ENCODE measurements around the gene LMO4. TPM values are rescaled to one million over a fixed set of nuclear protein-coding genes. Genes with fewer than 3 reads are reported as not detected.
A peak's percentile ranks its signal among the peaks of the same experiment; 100 is the strongest.

Gene LMO4
- polyA plus RNA-seq, 2 of the 4 experiments (the other 2 are of a cell fraction), result 54.7 to 68.9 TPM

- 0% methylated on average over 5 of the region's 60 CpGs for WGBS (ENCODE audit: missing lambda C conversion rate)
- FAIRE-seq, result no peak
- Histone ChIP-seq H3K9me3 (no peaks in the 10 kb centered on the region), H3K27ac (peak overlapping the region; percentile 78 to 99), H3K4me2 (peak overlapping the region; percentile 80), H3K4me3 (peak overlapping the region; percentile 52), H3K4me1 (peaks cover 42% of the 10 kb centered on the region)
- DNase-seq (ENCODE audit: low read depth in 1 of 2, low spot score in 1 of 2), result peak in 1 of 2 experiments; percentile 25
- ChIA-PET POLR2A (interaction anchor here (0.6 kb wide), 1 partner anchor 813 kb away, joined by 4 read pairs; no protein-coding TSS in a partner anchor), CTCF (interaction anchor here (0.7 to 1.7 kb wide), 6 partner anchors 9 to 618 kb away, joined by 3 to 9 read pairs (median 4); no protein-coding TSS in a partner anchor)
- TF ChIP-seq MAZ (IDR thresholded peaks at IDR 0.05; ENCODE audit: borderline replicate concordance, low read depth, low read length), result no peak
- TF ChIP-seq E2F6 (IDR thresholded peaks at IDR 0.05; ENCODE audit: borderline replicate concordance, low read depth), result no peak
- TF ChIP-seq ZNF302 (CRISPR knock-in tag; IDR thresholded peaks at IDR 0.05), result no peak
- no peak for TF ChIP-seq USF2 (IDR thresholded peaks at IDR 0.05)
- no peak for TF ChIP-seq FOSL2 (IDR thresholded peaks at IDR 0.05)
- TF ChIP-seq FOSL2 (CRISPR knock-in tag; IDR thresholded peaks at IDR 0.05), result no peak
- peak; percentile 40; the same call in 2 of the 3 replicates for TF ChIP-seq SMC3 (IDR thresholded peaks at IDR 0.05)
- TF ChIP-seq ATOH8 (CRISPR knock-in tag; IDR thresholded peaks at IDR 0.05; ENCODE audit: low read depth), result no peak
- no peak for TF ChIP-seq RFX5 (IDR thresholded peaks at IDR 0.05)
- peak; percentile 22; the same call in 1 of the 2 replicates for TF ChIP-seq POLR2A (IDR thresholded peaks at IDR 0.05; ENCODE audit: low read length)
- peak; percentile 22; the same call in 1 of the 3 replicates for TF ChIP-seq CTCF (IDR thresholded peaks at IDR 0.05)
- TF ChIP-seq TFCP2L1 (CRISPR knock-in tag; IDR thresholded peaks at IDR 0.05), result no peak
- TF ChIP-seq JUN (IDR thresholded peaks at IDR 0.05), result peak in 1 of 2 experiments; percentile 44; a peak in 1 of 5 replicates
- peak; percentile 15; the same call in 1 of the 2 replicates for TF ChIP-seq PHF8 (IDR thresholded peaks at IDR 0.05; ENCODE audit: borderline replicate concordance, low read depth)
- no peak for TF ChIP-seq NFE2L2 (conservative IDR thresholded peaks at IDR 0.05; ENCODE audit: low read length)
- no peak for TF ChIP-seq MYC (IDR thresholded peaks at IDR 0.05; ENCODE audit: borderline replicate concordance, low read length)
- no peak for TF ChIP-seq ZSCAN20 (CRISPR knock-in tag; IDR thresholded peaks at IDR 0.05)
- no peak for TF ChIP-seq RARB (CRISPR knock-in tag; IDR thresholded peaks at IDR 0.05)
- TF ChIP-seq CBX2 (IDR thresholded peaks at IDR 0.05; ENCODE audit: borderline replicate concordance, low read depth), result no peak
- no peak for TF ChIP-seq EP300 (IDR thresholded peaks at IDR 0.05)
- ATAC-seq, result peak; percentile 65 to 76
Measured at GRCh38 chr1:87335175-87335884, 6.7 kb downstream of the LMO4 start.

GRCh38 chr1:87336623-87337067 lies 8.0 kb downstream of the LMO4 start:
- ATAC-seq (no peak), DNase-seq (ENCODE audit: low read depth in 1 of 2, low spot score in 1 of 2) (no peak), FAIRE-seq (no peak)
- POLR2A ChIA-PET, result no interaction called here
- no peak overlapping the region for H3K27ac ChIP-seq
- H3K9me3 ChIP-seq, result no peaks in the 10 kb centered on the region
- peaks cover 42% of the 10 kb centered on the region for H3K4me1 ChIP-seq
- WGBS (ENCODE audit: missing lambda C conversion rate), result 73% methylated on average over 10 of the region's 10 CpGs
- H3K4me2 ChIP-seq, result peak overlapping the region; percentile 80; the same call in 2 of the 3 replicates
- CTCF ChIA-PET, result no interaction called here
- H3K4me3 ChIP-seq, result no peak overlapping the region
- TF ChIP-seq RARB (CRISPR knock-in tag; IDR thresholded peaks at IDR 0.05) (no peak), PHF8 (IDR thresholded peaks at IDR 0.05; ENCODE audit: borderline replicate concordance, low read depth) (no peak), CTCF (IDR thresholded peaks at IDR 0.05) (no peak), FOSB (CRISPR knock-in tag; IDR thresholded peaks at IDR 0.05) (no peak), NPAS2 (CRISPR knock-in tag; IDR thresholded peaks at IDR 0.05; ENCODE audit: borderline replicate concordance) (no peak), CEBPB (IDR thresholded peaks at IDR 0.05) (no peak), REST (IDR thresholded peaks at IDR 0.05) (no peak), EHMT2 (IDR thresholded peaks at IDR 0.05; ENCODE audit: low read depth) (no peak), HES2 (IDR thresholded peaks at IDR 0.05) (no peak)

Data from A549 (cell line).